ENCODE measurements around the gene WDFY1. TPM values are rescaled to one million over a fixed set of nuclear protein-coding genes. Genes with fewer than 3 reads are reported as not detected.
A peak's percentile ranks its signal among the peaks of the same experiment; 100 is the strongest.

The WDFY1 gene
- total and polyA plus RNA-seq, 8 donors, result 5.5 to 25.9 (median 14.9) TPM

DNA sequence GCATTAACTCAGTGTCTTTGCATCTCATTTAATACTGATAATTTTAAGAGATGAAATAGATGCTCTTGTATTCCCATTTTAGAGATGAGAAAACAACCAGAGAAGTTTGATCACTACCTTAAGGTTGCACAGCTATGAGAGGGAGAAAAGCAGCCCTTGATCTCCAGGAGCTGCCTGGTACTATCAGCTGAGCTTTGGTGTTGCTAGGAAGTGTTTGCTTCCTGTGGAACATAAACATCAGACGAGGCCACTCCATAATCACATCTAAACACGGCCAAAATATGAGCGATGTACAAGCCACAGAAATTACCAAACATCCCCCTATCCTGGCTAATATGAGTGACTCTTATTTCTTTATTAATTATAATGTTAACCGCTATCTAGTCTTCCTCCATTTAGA lies 620 bp upstream of the WDFY1 start:
- H3K9me3 ChIP-seq, result no peaks in the 10 kb centered on the region
- no peak for TF ChIP-seq CTCF (IDR thresholded peaks at IDR 0.05)
- H3K36me3 ChIP-seq, result no peaks in the 10 kb centered on the region
- intact Hi-C loops (cut with DNase I), result no loop called here
- FAIRE-seq (no peak), ATAC-seq (no peak), DNase-seq (no peak)
- no peak overlapping the region for H3K27ac ChIP-seq
- H3K4me1 ChIP-seq, result peaks cover 0 to 9% (median 0%) of the 10 kb centered on the region in 3 donors
- H3K4me3 ChIP-seq, result peak overlapping the region in 2 of 4 donors; percentile 82 to 99
- no peaks in the 10 kb centered on the region for H3K27me3 ChIP-seq
- 36 to 51% methylated on average over 4 of the region's 4 CpGs for WGBS, 2 donors

DNA sequence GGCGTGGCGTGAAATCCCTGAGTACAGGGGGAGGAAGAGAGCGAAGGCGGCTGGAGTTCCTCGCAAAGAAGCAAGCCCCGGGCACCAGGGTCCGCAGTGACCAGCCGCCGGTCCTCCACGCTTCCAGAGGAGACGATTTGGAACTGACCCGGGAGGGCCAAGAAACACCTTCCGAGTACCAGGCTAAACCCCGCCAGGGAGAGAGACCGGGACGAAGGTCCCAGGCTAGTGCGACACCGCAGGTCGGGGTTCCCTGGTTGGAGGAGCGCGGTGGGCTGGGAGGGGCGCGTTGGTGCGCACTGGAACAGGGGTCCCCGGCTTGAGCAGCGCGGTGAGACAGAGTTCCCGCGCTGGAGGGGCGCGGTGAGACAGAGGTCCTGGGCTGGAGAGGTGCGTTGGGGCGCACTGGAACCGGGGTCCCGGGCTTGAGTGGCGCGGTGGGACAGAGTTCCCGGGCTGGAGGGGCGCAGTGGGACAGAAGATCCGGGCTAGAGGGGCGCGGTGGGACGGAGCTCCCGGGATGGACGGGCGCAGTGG lies 901 bp downstream of the WDFY1 start:
- 0 to 1% methylated on average over 46 of the region's 46 CpGs for WGBS, 2 donors
- H3K36me3 ChIP-seq, result no peaks in the 10 kb centered on the region
- FAIRE-seq, result no peak
- DNase-seq, result peak; percentile 33 to 79 (median 45)
- H3K9me3 ChIP-seq, result no peaks in the 10 kb centered on the region
- peak overlapping the region; percentile 82 to 100 (median 98) for H3K4me3 ChIP-seq
- intact Hi-C loops (cut with DNase I), result no loop called here
- peaks cover 0 to 9% (median 0%) of the 10 kb centered on the region in 3 donors for H3K4me1 ChIP-seq
- H3K27me3 ChIP-seq, result no peaks in the 10 kb centered on the region
- no peak for TF ChIP-seq CTCF (IDR thresholded peaks at IDR 0.05)
- peak overlapping the region; percentile 81 to 91 (median 85) for H3K27ac ChIP-seq
- peak; percentile 61 to 77 (median 68) for ATAC-seq

DNA sequence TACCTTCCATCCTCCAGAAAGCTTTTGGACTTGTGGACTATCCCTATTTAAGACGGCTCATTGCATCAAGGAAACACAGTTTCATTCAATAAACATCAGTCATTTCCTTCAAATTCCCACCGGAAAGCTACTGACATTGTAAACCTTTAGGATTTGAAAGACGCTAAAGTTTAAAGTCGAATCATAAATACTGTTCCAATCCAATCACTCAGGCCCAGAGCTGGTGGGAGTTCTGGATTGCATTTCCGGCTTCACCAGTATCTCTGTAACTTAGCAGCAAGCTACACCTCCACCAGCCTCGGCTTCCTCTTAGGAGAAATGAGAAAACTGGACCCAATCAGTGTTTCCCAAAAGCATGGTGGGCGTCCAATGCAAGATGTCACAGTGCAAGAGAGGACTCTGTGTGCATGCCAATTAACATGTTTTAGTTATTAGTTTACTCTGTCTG lies 1.6 kb downstream of the WDFY1 start:
- peak overlapping the region in 3 of 4 donors; percentile 82 to 100 (median 99) for H3K4me3 ChIP-seq
- no peaks in the 10 kb centered on the region for H3K9me3 ChIP-seq
- H3K27ac ChIP-seq, result peak overlapping the region in 3 of 4 donors; percentile 85 to 91 (median 85)
- ATAC-seq (peak in 3 of 4 donors; percentile 16 to 41 (median 37)), FAIRE-seq (peak; percentile 54), DNase-seq (no peak)
- 7 to 11% methylated on average over 7 of the region's 7 CpGs for WGBS, 2 donors
- intact Hi-C loops (cut with DNase I), result no loop called here
- H3K36me3 ChIP-seq, result no peaks in the 10 kb centered on the region
- H3K27me3 ChIP-seq, result no peaks in the 10 kb centered on the region
- TF ChIP-seq CTCF (IDR thresholded peaks at IDR 0.05), result no peak
- peaks cover 0 to 9% (median 0%) of the 10 kb centered on the region in 3 donors for H3K4me1 ChIP-seq

GRCh38 chr2:223943135-223943534 lies 2.0 kb downstream of the WDFY1 start:
- FAIRE-seq (no peak), DNase-seq (no peak)
- intact Hi-C loops (cut with DNase I), result no loop called here

More at GRCh38 chr2:223943135-223943534, 2.0 kb downstream of the WDFY1 start:
- ATAC-seq, result no peak
- Histone ChIP-seq H3K36me3 (no peaks in the 10 kb centered on the region), H3K4me1 (peaks cover 0 to 12% (median 0%) of the 10 kb centered on the region in 3 donors), H3K27ac (peak overlapping the region in 2 of 4 donors; percentile 85 to 91), H3K4me3 (peak overlapping the region in 2 of 4 donors; percentile 82 to 100), H3K27me3 (no peaks in the 10 kb centered on the region), H3K9me3 (no peaks in the 10 kb centered on the region)
- 31 to 58% methylated on average over 1 of the region's 1 CpG for WGBS, 2 donors
- TF ChIP-seq CTCF (IDR thresholded peaks at IDR 0.05), result no peak
